OCI-LY7 (cell line): ENCODE data around the gene SLIT3. TPM values are rescaled to one million over a fixed set of nuclear protein-coding genes. Genes with fewer than 3 reads are reported as not detected.

Experiments
- BruUV-seq: library from RNA; stranded (reverse); fragments of 400-500 nt; replicated peaks from 2 replicates; lab custom pipeline; 2021; lab: Mats Ljungman, UMichigan
- CTCF ChIA-PET: fragments of 300-600 bp; sonication (Branson Sonifier 250); formaldehyde crosslinking; loops from one replicate; lab custom pipeline; 2022; ENCODE audit warnings: antibody characterized with exemption; ENCODE audit not compliant: unreplicated experiment; lab: Charles Lee
- POLR2A ChIA-PET: fragments of 300-600 bp; sonication (Branson Sonifier 250); formaldehyde crosslinking; loops from one replicate; lab custom pipeline; 2022; ENCODE audit warnings: antibody characterized with exemption; lab: Charles Lee
- DNase-seq: peaks from one replicate; pipeline ENCODE4 v3.0.0-alpha.2; 2015; ENCODE audit warnings: low spot score
- H2AFZ ChIP-seq: fragments of 200-600 bp; sonication (generic), shearing (Covaris generic); 2 replicates; pipeline ENCODE4 v1.6.1; 2014; ENCODE audit warnings: mild to moderate bottlenecking, antibody characterized with exemption, low read length, moderate library complexity
- H3K27ac ChIP-seq: fragments of 200-600 bp; sonication (generic); 2 replicates; pipeline ENCODE4 v1.5.1; 2014; ENCODE audit warnings: mixed run types, low read depth, mild to moderate bottlenecking, moderate library complexity, low read length, inconsistent platforms; ENCODE audit not compliant: poor library complexity, severe bottlenecking
- H3K36me3 ChIP-seq: fragments of 200-600 bp; sonication (generic); 2 replicates; pipeline ENCODE4 v1.6.1; 2014; ENCODE audit warnings: mild to moderate bottlenecking, antibody characterized with exemption, low read length, moderate library complexity, mixed read lengths; ENCODE audit not compliant: insufficient read depth
- H3K4me1 ChIP-seq: fragments of 200-600 bp; sonication (generic); 2 replicates; pipeline ENCODE4 v1.5.1; 2014; ENCODE audit warnings: mild to moderate bottlenecking, low read length; ENCODE audit not compliant: insufficient read depth, poor library complexity, severe bottlenecking
- H3K4me2 ChIP-seq: fragments of 200-600 bp; sonication (generic); 2 replicates; pipeline ENCODE4 v1.6.1; 2014; ENCODE audit warnings: mild to moderate bottlenecking, low read length
- H3K4me3 ChIP-seq: fragments of 200-600 bp; sonication (generic); 2 replicates; pipeline ENCODE4 v1.5.1; 2014; ENCODE audit warnings: mild to moderate bottlenecking, low read depth, low read length; ENCODE audit not compliant: poor library complexity, severe bottlenecking
- H3K79me2 ChIP-seq: fragments of 200-600 bp; sonication (generic); 2 replicates; pipeline ENCODE4 v1.6.1; 2016; ENCODE audit warnings: low read depth, mild to moderate bottlenecking, low read length, moderate library complexity, mixed read lengths; ENCODE audit not compliant: insufficient read depth
- H3K9me2 ChIP-seq: fragments of 200-600 bp; sonication (generic); 2 replicates; pipeline ENCODE4 v1.6.1; 2016; ENCODE audit warnings: mild to moderate bottlenecking, low read length, mixed read lengths; ENCODE audit not compliant: insufficient read depth
- H3K9me3 ChIP-seq: fragments of 200-600 bp; sonication (generic); 2 replicates; pipeline ENCODE4 v1.6.1; 2014; ENCODE audit warnings: mild to moderate bottlenecking, mixed run types, low read length, mixed read lengths
- H4K20me1 ChIP-seq: fragments of 200-600 bp; sonication (generic); 2 replicates; pipeline ENCODE4 v1.6.1; 2014; ENCODE audit warnings: mild to moderate bottlenecking, antibody characterized with exemption, low read length, moderate library complexity, mixed read lengths; ENCODE audit not compliant: insufficient read depth
- CTCF ChIP-seq: fragments of 200-600 bp; sonication (generic); conservative IDR thresholded peaks from 2 replicates; pipeline ENCODE4 v1.5.1; 2014; ENCODE audit warnings: mild to moderate bottlenecking, antibody characterized with exemption, low read length, moderate library complexity, mixed read lengths
- EZH2phosphoT487 ChIP-seq: fragments of 200-600 bp; sonication (generic); IDR thresholded peaks from 2 replicates; pipeline ENCODE4 v1.6.1; 2018; ENCODE audit warnings: low read depth, borderline replicate concordance, mild to moderate bottlenecking, mixed run types, antibody characterized with exemption, low read length, moderate library complexity, mixed read lengths
- intact Hi-C: fragments of 100-400 bp; cut with micrococcal nuclease; formaldehyde crosslinking; loops from one replicate; pipeline ENCODE4 v1.10.0; 2022; ENCODE audit not compliant: unreplicated experiment
- total RNA-seq, 2 experiments: library from RNA; depleted of rRNA in 1 of 2; stranded (reverse); fragments of >200 nt in 1 of 2; shearing (Covaris generic) in 1 of 2; gene quantifications; 2 replicates each; pipeline ENCODE4 v1.2.3, GENCODE V29; 2014 to 2022

The SLIT3 gene
- total RNA-seq, 2 experiments from 2014 or later: not detected

- intact Hi-C loops: no loop called here
- no TSS peak for BruUV-seq
- H3K9me2 ChIP-seq: no peaks in the 10 kb centered on the region
- no peak overlapping the region for H3K4me2 ChIP-seq
- H3K4me1 ChIP-seq: no peaks in the 10 kb centered on the region
- no peak overlapping the region for H3K4me3 ChIP-seq
- no peak overlapping the region for H3K27ac ChIP-seq
- ChIA-PET CTCF (interaction anchor here (0.6 kb wide), 1 partner anchor 104 kb away, joined by 3 read pairs; no protein-coding TSS in a partner anchor), POLR2A (interaction anchor here (0.6 kb wide), 1 partner anchor 139 kb away, joined by 4 read pairs; no protein-coding TSS in a partner anchor)
- H3K9me3 ChIP-seq: no peaks in the 10 kb centered on the region
- H4K20me1 ChIP-seq: no peaks in the 10 kb centered on the region
- no peaks in the 10 kb centered on the region for H3K36me3 ChIP-seq
- no peak for TF ChIP-seq EZH2phosphoT487
- TF ChIP-seq CTCF: no peak
- H3K79me2 ChIP-seq: no peaks in the 10 kb centered on the region
- H2AFZ ChIP-seq: no peak overlapping the region
- no peak for DNase-seq
Measured at GRCh38 chr5:168793841-168794837, 506.8 kb downstream of the SLIT3 start.

- Histone ChIP-seq H3K9me3 (no peaks in the 10 kb centered on the region), H3K4me1 (no peaks in the 10 kb centered on the region), H3K4me2 (no peak overlapping the region), H3K36me3 (no peaks in the 10 kb centered on the region), H3K79me2 (no peaks in the 10 kb centered on the region), H3K27ac (no peak overlapping the region), H2AFZ (no peak overlapping the region), H4K20me1 (no peaks in the 10 kb centered on the region), H3K4me3 (no peak overlapping the region), H3K9me2 (no peaks in the 10 kb centered on the region)
- no peak for DNase-seq
- ChIA-PET CTCF (no interaction called here), POLR2A (interaction anchor here (1.2 kb wide), 1 partner anchor 10 kb away, joined by 3 read pairs; no protein-coding TSS in a partner anchor)
- TF ChIP-seq EZH2phosphoT487 (no peak), CTCF (no peak)
- intact Hi-C loops: no loop called here
- BruUV-seq: no TSS peak
Measured at GRCh38 chr5:168792678-168793077, 508.3 kb downstream of the SLIT3 start.
